Stimulated activated CD4-positive, alpha-beta T cell treated with anti-CD3 and anti-CD28 coated beads, Interleukin-2, amount 100 ng/mL, for 48 hours (primary cell): ENCODE measurements around the gene EFCAB12.
"Not testable (repeated sequence)": the region's sequence is repeated elsewhere in the genome, so short reads cannot be mapped to it uniquely, and the experiment has no call there.

Experiments used
- DNase-seq, 2 donors: peaks; one replicate each; pipeline ENCODE4 v3.0.0-alpha.2; 2020

EFCAB12 gene

GRCh38 chr3:129418041-129418973 is 10.1 kb downstream of the EFCAB12 start:
- no peak for DNase-seq

DNA sequence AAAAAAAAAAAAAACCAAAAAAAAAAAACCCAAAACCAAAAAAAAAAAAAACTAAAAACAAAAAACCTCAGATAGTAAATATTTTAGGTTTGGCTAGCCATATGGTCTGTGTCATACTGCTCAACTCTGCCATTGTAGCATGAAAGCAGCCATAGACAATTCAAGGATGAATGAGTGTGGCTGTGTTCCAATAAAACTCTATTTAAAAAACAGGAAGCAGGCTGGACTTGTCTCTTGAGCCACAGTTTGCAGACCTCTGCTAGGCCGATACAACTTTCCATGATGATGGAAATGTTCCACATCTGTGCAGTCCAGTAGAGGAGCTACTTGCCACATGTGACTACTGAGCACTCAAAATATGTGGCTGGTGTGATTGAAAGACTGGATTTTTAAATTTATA is 11.1 kb downstream of the EFCAB12 start:
- DNase-seq, result no peak

- DNase-seq, result no peak
These were observed 12.0 kb downstream of the EFCAB12 start for GRCh38 chr3:129416415-129416814.

GRCh38 chr3:129415830-129416229 is 12.6 kb downstream of the EFCAB12 start:
- DNase-seq, result no peak

- no peak for DNase-seq
These were observed 13.1 kb downstream of the EFCAB12 start for GRCh38 chr3:129415378-129415777.

DNA sequence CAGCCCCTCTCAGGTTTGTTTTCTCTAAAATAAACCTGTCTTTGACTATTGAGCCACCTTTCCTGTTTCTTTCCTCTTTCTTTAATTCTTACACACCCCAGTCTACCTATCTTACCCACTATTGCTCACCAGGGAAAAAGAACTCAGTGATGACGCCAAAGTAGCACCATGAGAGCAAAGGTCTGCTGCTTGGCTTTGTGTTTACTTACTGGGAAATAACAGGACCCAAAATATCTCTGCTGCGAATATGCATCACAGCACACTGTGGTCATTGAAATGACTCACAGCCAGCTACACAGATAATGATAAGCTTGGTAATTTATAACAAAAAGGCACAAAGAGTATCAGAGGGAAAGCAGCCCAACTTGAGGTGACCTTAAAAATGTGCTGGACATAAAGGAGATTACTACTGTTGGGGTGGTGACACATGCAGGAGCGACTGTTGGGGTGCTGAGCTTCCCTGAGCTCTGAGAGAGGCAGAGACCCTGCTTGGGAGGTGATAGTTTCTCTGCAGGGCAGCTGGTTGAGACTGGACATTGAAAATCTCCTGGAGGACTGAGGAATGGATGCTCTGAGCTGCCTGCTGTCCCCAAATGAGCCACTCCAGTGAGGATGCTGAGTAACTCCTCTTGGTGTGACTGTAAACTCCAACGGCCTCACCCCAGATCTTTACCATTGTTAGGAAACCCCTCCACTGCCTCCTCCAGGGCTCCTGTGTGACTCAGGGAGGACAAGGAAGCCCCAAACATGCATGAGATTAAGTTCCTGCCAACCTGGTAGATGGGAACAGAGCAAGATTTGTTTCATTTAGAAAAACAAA is 14.5 kb downstream of the EFCAB12 start:
- DNase-seq, result no peak

GRCh38 chr3:129413238-129413637 is 15.2 kb downstream of the EFCAB12 start:
- not testable (repeated sequence) for DNase-seq

DNA sequence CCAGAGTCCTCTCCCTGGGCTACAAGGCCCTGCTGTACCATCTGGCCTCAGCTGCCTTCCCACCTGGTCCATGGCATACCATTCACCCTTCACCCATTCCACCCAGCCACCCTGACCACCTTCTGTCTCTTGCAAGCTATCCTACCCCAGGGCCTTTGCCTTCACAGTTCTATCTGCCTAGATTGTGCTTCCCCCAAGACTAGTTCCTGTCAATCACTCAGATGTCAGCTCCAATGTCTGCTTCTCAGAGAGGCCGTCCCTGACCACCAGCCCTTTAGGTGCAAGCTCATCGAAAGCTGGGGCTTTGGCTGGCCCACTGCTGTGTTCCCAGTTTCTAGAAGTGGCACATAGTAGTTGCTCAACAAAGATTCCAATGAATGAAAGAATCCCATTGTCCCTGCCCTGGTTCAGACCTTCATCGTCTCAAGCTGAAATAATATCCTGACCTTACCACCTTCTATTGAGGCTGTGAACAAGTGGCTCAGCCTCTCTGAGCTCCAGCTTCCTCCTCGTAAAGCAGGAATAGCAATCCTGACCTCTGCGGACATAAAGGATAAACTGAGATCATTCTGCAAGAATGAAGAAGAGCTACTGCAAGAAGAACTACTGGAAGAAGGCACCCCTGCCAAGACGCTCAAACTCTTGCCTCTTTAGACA is 15.8 kb downstream of the EFCAB12 start:
- no peak for DNase-seq

GRCh38 chr3:129410971-129411370 is 17.5 kb downstream of the EFCAB12 start:
- DNase-seq, result no peak

DNA sequence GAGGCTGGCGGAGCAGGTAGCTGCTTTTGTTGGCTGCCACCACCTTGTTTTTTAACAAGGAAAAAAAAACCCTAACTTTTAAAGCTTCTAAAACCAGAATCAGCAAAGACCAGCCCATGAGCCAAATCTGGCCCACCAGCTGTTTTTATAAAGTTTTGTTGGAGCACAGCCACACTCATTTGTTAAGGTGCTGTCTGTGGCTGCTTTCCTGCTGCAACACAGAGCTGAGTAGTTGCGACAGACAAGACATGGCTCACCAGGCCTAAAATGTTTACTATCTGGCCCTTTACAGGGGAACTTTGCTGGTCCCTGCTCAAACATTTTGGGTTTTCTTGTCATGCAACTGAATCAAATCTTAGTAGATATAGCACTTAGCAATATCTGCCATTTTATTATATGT is 18.9 kb downstream of the EFCAB12 start:
- no peak for DNase-seq

DNA sequence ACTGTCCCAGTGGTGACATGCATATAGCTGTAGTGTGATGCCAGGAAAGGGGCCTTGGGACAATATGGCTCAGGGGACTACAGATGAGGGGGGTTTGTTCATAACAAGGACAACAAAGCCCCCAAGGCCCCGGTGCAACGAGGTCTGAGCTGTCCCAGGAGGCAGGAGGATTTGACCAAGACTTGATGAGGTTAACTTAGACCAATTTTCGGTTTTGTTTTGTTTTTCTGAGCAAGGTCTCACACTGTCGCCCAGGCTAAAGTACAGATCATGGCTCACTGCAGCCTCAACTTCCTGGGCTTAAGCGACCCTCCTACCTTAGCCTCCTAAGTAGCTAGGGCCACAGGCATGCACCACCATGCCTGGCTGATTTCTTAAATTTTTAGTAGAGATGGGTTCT is 23.8 kb downstream of the EFCAB12 start:
- DNase-seq, result no peak

DNA sequence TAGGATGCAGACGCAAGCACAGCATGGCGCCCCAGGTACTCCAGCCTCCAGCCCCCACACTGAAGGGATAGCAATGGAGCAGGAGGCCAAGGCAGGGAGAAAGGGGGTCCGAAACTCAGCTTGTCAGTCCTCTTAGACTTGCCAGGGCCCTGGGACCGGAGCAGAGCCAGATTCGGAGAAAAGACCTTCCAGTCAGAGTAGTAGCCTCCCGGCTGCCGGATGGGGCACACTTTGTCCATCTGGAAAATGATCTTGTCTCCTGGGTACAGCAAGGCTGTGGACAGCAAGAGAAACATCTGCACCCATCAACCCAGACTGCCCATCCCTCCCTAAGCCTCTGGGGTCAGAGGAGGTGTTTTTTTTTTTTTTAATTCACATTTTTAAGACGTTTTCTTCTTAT is 24.3 kb downstream of the EFCAB12 start:
- DNase-seq, result no peak

DNA sequence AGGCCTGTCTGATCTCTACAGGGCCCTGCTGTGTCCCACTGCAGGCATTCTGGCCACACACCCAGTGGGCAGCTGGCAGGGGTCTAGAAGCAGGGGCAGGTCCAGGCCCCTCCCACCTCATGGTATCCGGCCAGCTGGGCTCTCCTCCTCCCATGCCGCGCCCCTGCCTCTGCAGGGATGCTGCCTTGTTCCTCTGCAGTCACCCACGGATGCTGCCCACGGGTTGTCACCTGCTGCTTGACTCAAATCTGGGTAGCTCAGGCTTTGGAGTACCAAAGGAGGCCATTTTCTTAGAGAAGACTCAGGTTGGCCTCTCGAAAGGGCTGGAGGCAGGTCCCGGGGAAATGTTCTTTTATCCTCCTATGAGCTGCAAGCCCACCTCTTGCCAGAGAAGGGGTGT is 25.0 kb downstream of the EFCAB12 start:
- no peak for DNase-seq

DNA sequence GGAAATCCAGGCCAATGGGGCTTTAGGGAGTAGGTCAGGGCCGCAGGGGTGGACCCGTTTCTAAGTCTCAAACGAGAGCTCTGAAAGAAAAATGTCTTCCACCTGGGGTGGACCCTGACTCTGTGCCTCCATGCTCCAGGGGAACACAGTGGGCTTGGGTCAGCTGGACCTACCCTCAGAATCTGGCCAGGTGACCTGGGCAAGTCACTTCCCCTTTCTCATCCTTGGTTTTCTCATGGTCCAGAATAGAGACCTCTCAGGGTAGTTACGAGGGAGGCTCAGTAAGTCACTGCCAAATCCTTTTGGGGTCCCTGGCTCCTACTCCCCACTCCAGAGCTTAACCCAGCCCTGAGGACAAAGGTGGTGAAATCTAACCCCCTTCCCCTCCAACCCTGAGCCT is 25.8 kb downstream of the EFCAB12 start:
- DNase-seq, result no peak

- no peak for DNase-seq
These were observed 26.2 kb downstream of the EFCAB12 start for GRCh38 chr3:129402210-129402609.

GRCh38 chr3:129399895-129400357 is 28.5 kb downstream of the EFCAB12 start:
- no peak for DNase-seq

DNA sequence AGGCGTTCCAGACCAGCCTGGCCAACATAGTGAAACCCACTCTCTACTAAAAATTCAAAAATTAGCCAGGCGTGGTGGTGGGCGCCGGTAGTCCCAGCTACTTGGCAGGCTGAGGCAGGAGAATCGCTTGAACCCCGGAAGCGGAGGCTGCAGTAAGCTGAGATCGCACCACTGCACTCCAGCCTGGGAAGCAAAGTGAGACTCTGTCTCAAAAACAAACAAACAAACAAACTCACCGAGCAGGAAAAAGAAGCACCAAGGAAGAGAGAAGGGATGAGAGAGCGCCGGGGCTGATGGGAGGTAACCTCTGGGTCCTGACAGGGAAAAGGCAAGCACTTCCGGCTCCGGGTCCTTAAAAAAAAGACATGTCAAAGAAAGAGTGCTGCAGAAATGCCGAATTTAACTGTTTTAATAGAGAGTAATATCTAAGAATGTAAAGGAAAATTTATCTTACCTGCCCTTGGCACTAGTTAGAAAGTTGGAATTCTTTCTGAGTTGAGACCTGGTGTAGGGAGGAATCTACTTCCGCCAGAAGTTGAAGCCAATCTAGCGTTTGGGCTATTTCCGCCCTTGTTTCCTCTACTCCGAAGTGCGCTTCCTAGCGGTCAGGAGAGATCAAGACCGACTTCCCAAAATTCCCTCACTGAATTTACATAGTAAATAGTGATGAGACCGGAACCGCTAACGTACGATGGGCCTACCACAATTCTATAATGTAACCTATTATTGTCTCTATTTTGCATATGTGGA is 29.1 kb downstream of the EFCAB12 start:
- DNase-seq, result peak; percentile 60 to 62

DNA sequence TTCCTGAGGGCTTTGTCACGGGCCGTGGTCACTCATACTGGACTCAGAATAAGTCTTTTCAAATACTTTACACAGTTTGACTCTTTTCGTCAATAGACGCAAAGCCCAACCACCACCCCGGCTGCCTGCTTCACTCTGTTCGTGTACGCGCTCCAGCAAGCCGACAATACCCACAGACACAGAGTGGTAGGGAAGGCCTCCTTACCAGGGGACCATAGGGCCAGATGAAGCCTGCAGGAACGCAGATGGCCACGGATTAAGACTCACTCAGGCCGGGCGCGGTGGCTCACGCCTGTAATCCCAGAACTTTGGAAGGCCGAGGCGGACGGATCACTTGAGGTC is 29.7 kb downstream of the EFCAB12 start:
- DNase-seq, result peak; percentile 7 to 21

DNA sequence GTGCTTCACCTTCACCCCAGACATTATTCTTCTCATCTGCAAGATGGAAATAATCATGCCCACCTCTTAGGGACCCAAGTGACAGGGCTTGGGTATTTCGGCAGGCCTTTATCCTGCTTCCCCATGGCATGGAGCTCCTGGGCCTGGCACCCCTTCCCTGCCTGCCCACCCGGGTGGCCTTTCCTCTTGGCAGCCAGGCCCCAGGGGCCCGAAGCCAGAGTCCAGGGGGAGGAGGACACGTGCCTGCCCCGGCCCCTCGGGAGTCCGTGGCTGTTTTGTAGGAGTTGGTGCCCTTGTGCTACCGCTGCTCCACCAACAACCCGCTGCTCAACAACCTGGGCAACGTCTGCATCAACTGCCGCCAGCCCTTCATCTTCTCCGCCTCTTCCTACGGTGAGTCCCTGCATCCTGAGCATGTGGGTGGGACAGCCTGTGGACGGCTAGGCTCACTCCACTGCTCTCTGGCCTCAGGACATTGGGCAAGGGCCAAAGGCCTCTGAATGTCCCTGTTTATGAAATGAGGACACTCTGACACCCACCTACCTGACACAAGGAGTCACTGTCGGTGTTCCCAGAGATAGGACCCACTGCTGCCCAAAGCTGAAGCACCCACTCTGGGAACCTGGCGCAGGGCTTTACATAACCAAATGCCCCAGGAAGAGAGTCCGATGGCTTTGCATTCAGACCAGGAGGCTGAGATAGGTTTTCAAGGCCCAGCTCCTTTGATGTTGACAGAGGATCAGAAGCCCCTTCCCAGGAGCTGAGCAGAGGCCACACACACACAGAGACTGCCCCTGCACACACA is 34.5 kb downstream of the EFCAB12 start:
- not testable (repeated sequence) for DNase-seq

DNA sequence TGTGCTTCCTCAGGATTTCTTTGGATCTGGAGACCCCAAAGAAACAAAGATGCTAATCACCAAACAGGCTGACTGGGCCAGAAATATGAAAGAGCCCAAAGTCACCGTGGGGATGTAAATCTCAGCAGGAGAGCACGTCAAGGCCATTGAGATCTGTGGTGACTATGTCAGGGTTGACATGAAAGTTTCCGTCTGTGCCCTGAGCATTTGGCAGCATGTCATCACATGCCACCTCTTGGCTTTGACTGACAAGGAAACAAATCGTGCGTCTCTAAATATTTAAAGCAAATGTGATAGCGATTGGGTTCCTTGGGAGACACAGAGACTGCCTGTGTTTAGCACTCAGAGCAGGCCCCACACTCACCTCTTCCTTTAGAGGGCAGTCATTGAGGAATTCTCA is 35.2 kb downstream of the EFCAB12 start:
- no peak for DNase-seq

DNA sequence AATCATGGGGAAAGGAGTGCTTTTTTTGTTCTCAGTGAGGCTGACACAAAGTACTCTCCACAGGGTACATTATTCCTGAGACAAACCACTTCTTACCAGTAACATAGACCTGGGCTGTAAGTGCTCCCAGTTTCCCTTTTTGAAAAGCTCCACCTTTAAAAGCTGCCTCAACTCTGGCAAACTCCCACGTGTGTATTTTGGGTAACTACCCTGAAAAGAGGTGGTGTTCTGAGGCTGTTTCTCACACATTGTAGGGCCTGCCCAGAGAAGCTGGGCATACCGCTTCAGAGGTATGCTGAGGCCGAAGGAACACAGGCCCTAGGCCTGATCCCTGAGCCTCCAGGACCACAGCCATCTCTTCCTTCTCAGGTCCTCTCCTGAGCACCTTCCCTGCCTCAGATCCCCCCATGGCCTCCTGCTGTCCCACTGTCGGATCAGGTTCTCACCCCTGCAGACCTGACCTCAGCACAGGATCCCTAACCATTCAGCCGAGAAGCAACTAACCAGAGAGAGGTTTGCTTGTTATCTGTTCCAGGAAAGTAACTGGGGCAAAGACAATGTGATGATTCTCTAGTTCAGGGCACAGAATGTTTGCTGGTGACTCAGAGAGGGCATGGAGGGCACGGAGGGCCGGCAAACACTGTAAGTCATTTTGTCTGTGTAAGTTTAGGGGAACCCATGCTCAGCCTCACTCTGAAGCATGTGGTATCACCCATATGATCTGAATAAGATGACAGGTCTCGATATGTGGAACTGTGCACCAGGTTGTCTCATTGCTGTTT is 36.1 kb downstream of the EFCAB12 start:
- not testable (repeated sequence) for DNase-seq
